ENCODE data around the gene SPTBN1. TPM values are rescaled to one million over a fixed set of nuclear protein-coding genes. Genes with fewer than 3 reads are reported as not detected.

SPTBN1 gene
- total RNA-seq, 1 experiment from 2014 or later: 262 TPM

DNA sequence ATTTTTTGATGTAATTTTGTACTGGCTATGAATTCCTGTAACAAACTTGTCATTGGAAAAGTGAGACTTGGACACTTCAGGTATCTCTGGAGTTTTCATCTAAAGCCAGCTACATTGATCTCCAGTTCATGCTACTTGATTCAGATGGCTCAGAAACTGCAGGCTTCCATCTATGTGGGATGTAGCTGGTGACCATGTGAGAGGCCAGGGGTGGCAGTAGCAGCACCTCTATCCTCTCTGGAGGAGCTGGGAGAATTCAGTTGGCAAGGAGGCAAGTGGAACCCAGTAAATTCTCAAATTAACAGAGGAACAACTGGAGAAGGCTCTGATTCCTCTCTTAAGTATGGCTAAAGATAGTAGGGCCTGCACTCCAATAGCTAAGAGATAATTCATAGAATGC, 10.0 kb upstream of the SPTBN1 start:
- CTCF ChIA-PET: interaction anchor here (0.7 kb wide), 1 partner anchor 113 kb away, joined by 4 read pairs; no protein-coding TSS in a partner anchor

DNA sequence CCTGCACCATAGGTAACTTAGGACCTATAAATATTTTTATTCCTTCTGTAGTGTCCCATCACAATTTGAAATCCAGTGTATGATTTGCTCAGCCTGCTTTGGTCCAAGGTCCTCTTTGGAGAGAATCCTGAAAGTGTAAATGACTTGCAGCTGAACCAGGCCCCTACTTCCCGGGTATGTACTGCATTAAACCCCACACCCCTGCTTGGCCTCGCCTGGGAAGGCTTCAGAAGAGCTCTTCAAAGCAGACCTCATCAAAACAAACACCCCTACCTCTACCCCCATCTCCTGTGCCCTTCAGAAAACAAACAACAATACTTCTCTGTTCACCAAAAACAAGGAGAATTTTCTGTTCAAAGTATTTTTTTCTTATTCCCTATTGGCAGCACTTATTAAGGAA, 9.5 kb upstream of the SPTBN1 start:
- no peaks in the 10 kb centered on the region for H3K36me3 ChIP-seq (ENCODE audit: low read depth)
- H3K27ac ChIP-seq: no peak overlapping the region
- no peaks in the 10 kb centered on the region for H3K79me2 ChIP-seq (ENCODE audit: low read depth)
- intact Hi-C loops (cut with micrococcal nuclease; ENCODE audit: unreplicated experiment): no loop called here
- H3K4me3 ChIP-seq: no peak overlapping the region
- H3K4me1 ChIP-seq (replicated peaks; ENCODE audit: insufficient read depth): no peaks in the 10 kb centered on the region
- CTCF ChIA-PET: no interaction called here
- BruUV-seq (replicated peaks): no TSS peak
- H3K9me2 ChIP-seq (ENCODE audit: insufficient read depth): no peaks in the 10 kb centered on the region
- H3F3A ChIP-seq (ENCODE audit: insufficient read depth, low read depth): no peaks in the 10 kb centered on the region
- H3K27me3 ChIP-seq (ENCODE audit: insufficient read depth, low read depth): no peaks in the 10 kb centered on the region
- no peaks in the 10 kb centered on the region for H3K9me3 ChIP-seq (ENCODE audit: insufficient read depth, low read depth)
- H3K4me2 ChIP-seq: no peak overlapping the region
- POLR2A ChIA-PET (ENCODE audit: unreplicated experiment): no interaction called here
- no peak overlapping the region for H2AFZ ChIP-seq
- H4K20me1 ChIP-seq (ENCODE audit: insufficient read depth): no peaks in the 10 kb centered on the region
- TF ChIP-seq EZH2 (IDR thresholded peaks at IDR 0.05; ENCODE audit: low read depth): no peak
- no peak for TF ChIP-seq CTCF (conservative IDR thresholded peaks at IDR 0.05)
- DNase-seq: no peak

More for the DNA sequence above, 10.0 kb upstream of the SPTBN1 start:
- H2AFZ ChIP-seq: no peak overlapping the region
- no peaks in the 10 kb centered on the region for H3K36me3 ChIP-seq (ENCODE audit: low read depth)
- H3K79me2 ChIP-seq (ENCODE audit: low read depth): no peaks in the 10 kb centered on the region
- no TSS peak for BruUV-seq (replicated peaks)
- no peak overlapping the region for H3K27ac ChIP-seq
- H3K9me2 ChIP-seq (ENCODE audit: insufficient read depth): no peaks in the 10 kb centered on the region
- DNase-seq: no peak
- intact Hi-C loops (cut with micrococcal nuclease; ENCODE audit: unreplicated experiment): no loop called here
- POLR2A ChIA-PET (ENCODE audit: unreplicated experiment): interaction anchor here (0.6 kb wide), 1 partner anchor 79 kb away, joined by 6 read pairs; no protein-coding TSS in a partner anchor
- TF ChIP-seq CTCF (conservative IDR thresholded peaks at IDR 0.05) (no peak), EZH2 (IDR thresholded peaks at IDR 0.05; ENCODE audit: low read depth) (no peak)
- H3K27me3 ChIP-seq (ENCODE audit: insufficient read depth, low read depth): no peaks in the 10 kb centered on the region
- H4K20me1 ChIP-seq (ENCODE audit: insufficient read depth): no peaks in the 10 kb centered on the region
- no peak overlapping the region for H3K4me2 ChIP-seq
- H3F3A ChIP-seq (ENCODE audit: insufficient read depth, low read depth): no peaks in the 10 kb centered on the region
- no peaks in the 10 kb centered on the region for H3K4me1 ChIP-seq (replicated peaks; ENCODE audit: insufficient read depth)
- no peaks in the 10 kb centered on the region for H3K9me3 ChIP-seq (ENCODE audit: insufficient read depth, low read depth)
- no peak overlapping the region for H3K4me3 ChIP-seq

GRCh38 chr2:54454548-54455130, 1.5 kb upstream of the SPTBN1 start:
- H3K27me3 ChIP-seq (ENCODE audit: insufficient read depth, low read depth): no peaks in the 10 kb centered on the region; the same call in 1 of the 2 replicates
- H3K4me1 ChIP-seq (replicated peaks; ENCODE audit: insufficient read depth): peaks cover 28% of the 10 kb centered on the region
- TF ChIP-seq EZH2 (IDR thresholded peaks at IDR 0.05; ENCODE audit: low read depth) (no peak), CTCF (conservative IDR thresholded peaks at IDR 0.05) (no peak)
- no TSS peak for BruUV-seq (replicated peaks)
- peak overlapping the region; percentile 97; the same call in 1 of the 2 replicates for H2AFZ ChIP-seq
- H3K9me2 ChIP-seq (ENCODE audit: insufficient read depth): no peaks in the 10 kb centered on the region
- POLR2A ChIA-PET (ENCODE audit: unreplicated experiment): interaction anchor here (0.6 kb wide), 1 partner anchor 975 kb away, joined by 4 read pairs; no protein-coding TSS in a partner anchor
- intact Hi-C loops (cut with micrococcal nuclease; ENCODE audit: unreplicated experiment): loop anchor here (5.0 to 10.0 kb wide), 2 partner anchors 37 to 340 kb away; partner anchors contain the start of gene ACYP2
- no peak for DNase-seq
- H3F3A ChIP-seq (ENCODE audit: insufficient read depth, low read depth): peaks cover 16% of the 10 kb centered on the region
- H3K79me2 ChIP-seq (ENCODE audit: low read depth): no peaks in the 10 kb centered on the region
- no peaks in the 10 kb centered on the region for H3K36me3 ChIP-seq (ENCODE audit: low read depth)
- H3K4me2 ChIP-seq: peak overlapping the region; percentile 97
- no peaks in the 10 kb centered on the region for H3K9me3 ChIP-seq (ENCODE audit: insufficient read depth, low read depth)
- no peaks in the 10 kb centered on the region for H4K20me1 ChIP-seq (ENCODE audit: insufficient read depth)
- H3K4me3 ChIP-seq: peak overlapping the region; percentile 68; the same call in 1 of the 2 replicates
- no peak overlapping the region for H3K27ac ChIP-seq
- CTCF ChIA-PET: no interaction called here

Data from PC-9 (cell line).